Vagina (tissue), 2 donors: Measurements from ENCODE around the gene MUC6.

Experiments
- CTCF ChIP-seq, 3 experiments: fragments of 450-650 bp in 2 of 3; fragments of 200-600 bp in 1 of 3; sonication (generic) in 1 of 3; IDR thresholded peaks; one replicate each; pipeline ENCODE4 v1.5.1; 2017 to 2019; ENCODE audit warnings: antibody characterized with exemption in 3 of 3, mild to moderate bottlenecking in 2 of 3, moderate library complexity in 2 of 3
- POLR2A ChIP-seq, 2 donors: fragments of 450-650 bp; IDR thresholded peaks; one replicate each; pipeline ENCODE4 v1.6.1; 2017; ENCODE audit warnings: antibody characterized with exemption in 2 of 2, mild to moderate bottlenecking in 2 of 2, moderate library complexity in 2 of 2
- POLR2AphosphoS5 ChIP-seq, 2 donors: sonication (generic); formaldehyde crosslinking; IDR thresholded peaks; one replicate each; pipeline ENCODE4 v1.9.0; 2017; ENCODE audit warnings: antibody characterized with exemption in 2 of 2, mild to moderate bottlenecking in 2 of 2, low read depth in 1 of 2; ENCODE audit not compliant: insufficient read depth in 1 of 2

- TF ChIP-seq CTCF (IDR thresholded peaks at IDR 0.05) (no peak), POLR2A (IDR thresholded peaks at IDR 0.05) (no peak), POLR2AphosphoS5 (IDR thresholded peaks at IDR 0.05; ENCODE audit: insufficient read depth in 1 of 2, low read depth in 1 of 2) (no peak)
These were observed 16.2 kb downstream of the MUC6 start for GRCh38 chr11:1020211-1020905.
